ENCODE measurements around the gene ASMTL.

DNA sequence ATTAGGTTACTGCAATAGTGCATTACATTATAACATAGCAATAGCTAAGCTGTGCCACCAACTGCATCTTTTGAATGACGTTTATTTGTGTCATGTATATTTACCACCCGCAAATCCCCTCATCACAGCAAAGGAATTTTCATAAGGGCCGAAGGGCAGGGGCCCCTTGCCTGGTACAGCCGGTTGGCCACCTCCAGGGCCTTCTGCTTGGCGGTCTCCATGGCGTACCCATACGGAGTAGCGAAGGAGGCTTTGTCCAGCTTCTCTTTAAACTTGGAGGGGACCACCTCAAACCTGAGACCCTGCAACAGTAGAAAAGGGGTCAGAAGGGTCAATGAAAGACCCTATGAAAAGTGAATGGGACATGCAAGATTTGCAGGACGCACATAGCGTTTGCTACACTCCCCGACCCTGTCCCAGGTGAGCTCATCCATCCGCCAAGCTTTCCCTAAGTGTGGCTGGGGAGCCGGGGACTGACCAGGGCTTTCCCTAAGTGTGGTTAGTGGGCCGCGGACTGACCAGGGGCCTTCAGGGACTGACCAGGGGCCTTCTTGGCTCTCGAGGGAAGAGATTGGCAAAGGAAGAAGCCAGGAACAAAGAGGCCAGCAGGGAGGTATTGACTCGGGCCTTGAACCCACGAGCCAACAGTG lies 10.6 kb downstream of the ASMTL start:
- TF ChIP-seq CTCF (IDR thresholded peaks at IDR 0.05; ENCODE audit: borderline replicate concordance, extremely low read depth, low read length, poor library complexity, severe bottlenecking) (no peak), EZH2 (IDR thresholded peaks at IDR 0.05; ENCODE audit: borderline replicate concordance, low read depth, low read length, severe bottlenecking) (no peak)

All from DND-41 (cell line).